Stimulated activated CD4-positive, alpha-beta T cell treated with anti-CD3 and anti-CD28 coated beads, Interleukin-2, amount 100 ng/mL, for 48 hours (primary cell): ENCODE data around the gene FBXL17.

ENCODE experiments used
- DNase-seq, 2 donors: peaks; one replicate each; pipeline ENCODE4 v3.0.0-alpha.2; 2020

FBXL17 gene

DNA sequence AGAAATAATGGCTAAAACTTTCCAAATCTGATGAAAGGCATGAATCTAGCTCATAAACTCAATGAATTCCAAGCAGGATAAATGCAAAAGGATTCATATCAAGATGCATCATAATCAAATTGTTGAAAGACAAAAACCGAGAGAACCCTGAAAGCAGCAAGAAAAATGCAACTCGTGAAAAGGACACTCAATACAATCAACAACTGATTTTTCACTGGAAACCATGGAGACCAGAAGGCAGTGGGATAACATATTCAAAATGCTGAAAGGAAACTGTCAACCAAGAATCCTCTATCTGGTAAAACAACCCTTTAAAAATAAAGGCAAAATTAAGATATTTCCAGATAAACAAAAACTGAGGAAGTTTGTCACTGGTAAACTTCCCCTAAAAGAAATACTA is 9.5 kb downstream of the FBXL17 start:
- no peak for DNase-seq

- no peak for DNase-seq
These were observed 10.6 kb downstream of the FBXL17 start for GRCh38 chr5:108371263-108371662.

DNA sequence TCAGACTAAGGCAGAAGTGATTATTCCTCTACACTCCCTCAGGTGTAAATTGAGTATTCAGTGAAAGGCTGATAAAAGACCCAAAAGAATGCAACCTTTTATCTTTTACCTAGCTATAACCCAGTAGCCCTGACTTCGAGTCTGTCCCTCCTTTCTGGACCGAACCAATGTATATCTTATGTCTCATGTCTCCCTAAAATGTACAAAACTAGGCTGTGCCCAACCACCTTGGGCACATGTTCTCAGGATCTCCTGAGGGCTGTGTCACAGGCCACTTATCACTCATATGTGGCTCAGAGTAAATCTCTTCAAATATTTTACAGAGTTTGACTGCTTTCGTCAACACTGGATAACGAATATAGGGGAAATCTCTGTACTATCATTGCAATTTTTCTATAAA is 12.7 kb downstream of the FBXL17 start:
- no peak for DNase-seq

DNA sequence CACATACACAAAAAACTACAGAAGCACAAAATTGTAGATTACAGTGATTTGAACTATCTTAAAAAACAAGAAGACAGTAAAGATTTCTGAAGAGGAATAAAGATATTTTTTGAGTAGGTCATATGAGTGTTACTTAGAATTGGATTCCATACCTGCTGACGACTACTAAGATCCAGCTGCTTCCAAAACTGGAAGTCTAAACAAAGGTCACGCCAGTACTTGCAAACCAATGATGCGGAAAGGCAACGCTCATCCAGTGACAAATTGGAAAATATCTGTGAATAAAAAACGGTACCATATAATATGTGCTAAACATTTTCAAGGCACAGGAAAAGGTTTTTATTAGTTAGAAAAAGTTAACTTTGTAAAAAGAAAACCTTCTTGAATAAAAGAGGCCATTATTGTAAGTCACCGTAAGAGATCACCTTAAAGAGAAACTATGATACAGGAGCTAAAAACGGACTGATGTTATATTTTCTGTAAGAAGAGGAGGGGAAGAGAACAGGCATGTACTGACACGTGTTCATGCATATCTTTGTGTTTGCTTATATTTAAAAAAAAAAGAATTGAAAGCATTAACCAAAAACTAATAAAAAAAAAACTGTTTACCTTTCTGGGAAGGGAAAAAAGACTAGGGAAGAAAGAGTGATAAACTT is 14.1 kb downstream of the FBXL17 start:
- DNase-seq = no peak

GRCh38 chr5:108366500-108366899 is 15.4 kb downstream of the FBXL17 start:
- no peak for DNase-seq

DNA sequence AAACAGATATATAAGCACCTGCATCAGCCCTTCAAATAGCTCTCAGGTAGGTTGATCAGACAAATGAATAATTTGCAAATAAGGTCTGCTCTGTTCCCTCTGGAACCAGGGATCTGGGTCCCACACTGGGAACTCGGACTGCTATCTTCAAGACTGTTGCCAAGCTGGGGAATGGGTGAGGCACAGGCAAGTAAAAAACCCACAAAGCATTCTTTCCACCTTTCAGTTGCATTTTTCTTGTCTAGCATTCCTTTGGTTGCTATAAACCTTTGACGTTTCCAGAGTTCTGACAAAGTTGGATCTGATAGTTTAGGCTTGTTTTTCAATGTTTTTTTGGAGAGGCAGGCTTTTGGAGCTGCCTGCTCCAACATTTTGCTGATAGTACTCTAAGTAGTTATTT is 20.1 kb downstream of the FBXL17 start:
- DNase-seq = no peak

GRCh38 chr5:108361239-108361638 is 20.7 kb downstream of the FBXL17 start:
- no peak for DNase-seq

- DNase-seq = no peak
These were observed 21.6 kb downstream of the FBXL17 start for GRCh38 chr5:108360280-108360679.

DNA sequence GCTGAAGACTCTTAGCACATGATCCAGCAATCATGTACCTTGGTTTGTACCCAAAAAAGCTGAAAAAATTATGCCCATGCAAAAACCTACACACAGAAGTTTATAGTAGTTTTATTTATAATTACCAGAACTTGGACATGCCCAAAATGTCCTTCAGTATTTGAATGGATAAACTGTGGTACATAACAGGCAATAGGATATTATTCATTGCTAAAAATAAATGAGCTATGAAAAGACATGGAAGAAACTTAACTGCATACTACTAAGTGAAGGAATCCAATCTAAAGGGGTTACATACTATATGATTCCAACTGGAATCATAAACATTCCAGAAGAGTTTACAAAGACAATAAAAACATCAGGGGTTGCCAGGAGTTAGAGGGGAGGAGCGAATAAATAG is 25.6 kb downstream of the FBXL17 start:
- DNase-seq = no peak

- no peak for DNase-seq
These were observed 28.8 kb downstream of the FBXL17 start for GRCh38 chr5:108353087-108353486.

GRCh38 chr5:108345541-108346171 is 36.2 kb downstream of the FBXL17 start:
- DNase-seq = no peak

DNA sequence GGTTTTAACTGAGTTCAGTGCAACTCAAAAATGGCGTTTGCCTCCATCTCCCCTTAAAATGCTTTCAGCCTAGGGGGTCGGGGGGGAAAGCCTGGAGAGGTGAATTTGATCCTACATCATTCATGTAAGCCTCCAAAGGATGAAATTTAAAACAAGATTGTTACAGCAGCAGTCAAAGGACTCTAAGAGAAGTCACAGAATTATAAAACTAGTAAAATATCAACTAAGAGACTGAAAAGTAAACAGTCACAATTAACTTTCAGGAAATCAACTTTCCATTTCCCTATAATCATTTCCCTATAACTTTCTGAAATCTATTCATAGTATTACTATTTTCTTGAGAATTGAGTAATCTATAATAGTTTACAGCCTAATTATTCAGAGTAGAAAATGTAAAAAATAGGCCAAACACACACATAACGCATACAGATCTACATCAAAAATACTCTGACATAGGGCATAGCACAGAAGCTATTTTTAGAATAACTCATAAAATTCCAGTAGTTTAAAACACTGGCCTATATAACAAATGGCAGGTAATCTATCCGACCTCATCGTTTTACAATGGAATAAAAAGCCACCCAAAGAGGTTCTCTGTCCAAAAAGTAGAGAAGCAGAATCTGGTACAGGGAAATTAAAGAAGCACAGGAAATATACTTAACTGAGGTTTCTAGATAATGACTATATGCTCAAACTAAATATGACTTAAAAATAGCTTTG is 37.6 kb downstream of the FBXL17 start:
- DNase-seq = no peak

DNA sequence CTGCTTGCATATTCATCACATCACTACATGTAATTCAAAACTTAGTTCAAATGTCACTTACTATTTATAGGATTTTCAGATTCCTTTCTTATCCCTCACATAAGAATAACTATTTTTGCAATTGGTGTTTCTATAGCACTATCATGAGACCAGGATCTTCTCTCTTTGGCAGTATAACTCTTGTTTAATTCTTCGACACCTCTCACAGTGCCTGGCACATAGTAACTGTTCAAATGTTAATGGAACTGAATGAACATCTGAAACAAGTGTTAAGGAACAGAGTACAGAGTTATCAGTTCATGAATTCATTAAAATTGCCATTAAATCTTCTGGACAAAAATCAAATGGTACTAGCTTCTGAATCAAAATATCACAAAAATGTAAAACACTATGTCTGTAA is 40.0 kb downstream of the FBXL17 start:
- DNase-seq = no peak

DNA sequence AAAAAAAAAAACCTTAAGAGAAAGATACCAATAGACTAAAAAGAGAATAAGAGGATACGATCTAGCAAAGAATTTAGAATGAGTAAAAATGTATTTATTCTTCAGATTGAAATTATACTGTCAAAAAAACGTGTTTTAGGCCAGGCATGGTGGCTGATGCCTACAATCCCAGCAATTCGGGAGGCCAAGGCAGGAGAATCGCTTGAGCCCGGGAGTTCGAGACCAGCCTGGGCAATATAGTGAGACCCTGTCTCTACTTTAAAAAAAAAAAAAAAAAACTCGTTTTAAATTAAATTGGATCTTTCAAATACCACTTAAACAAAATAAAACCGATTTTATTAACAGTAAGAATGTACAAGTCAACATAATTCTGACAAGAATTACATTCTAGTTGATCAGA is 41.8 kb downstream of the FBXL17 start:
- DNase-seq = no peak

DNA sequence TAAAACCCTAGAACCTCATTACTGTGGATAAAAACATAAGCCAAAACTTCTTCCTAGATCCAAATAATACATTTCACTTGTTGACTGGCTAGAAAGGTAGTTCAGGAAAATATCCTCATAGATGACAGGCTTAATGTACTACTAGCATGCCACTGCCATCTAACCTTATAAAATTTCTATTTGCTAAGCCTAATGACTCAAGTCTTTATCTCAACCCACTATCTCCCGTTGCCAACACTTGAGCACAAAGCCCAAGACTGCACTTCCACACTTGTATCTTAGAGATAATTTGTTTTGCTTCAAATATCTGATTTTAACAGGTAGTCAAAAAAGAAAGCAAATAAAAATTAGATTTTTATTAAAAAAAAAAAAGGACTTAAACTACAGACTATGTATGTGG is 42.7 kb downstream of the FBXL17 start:
- DNase-seq = no peak

DNA sequence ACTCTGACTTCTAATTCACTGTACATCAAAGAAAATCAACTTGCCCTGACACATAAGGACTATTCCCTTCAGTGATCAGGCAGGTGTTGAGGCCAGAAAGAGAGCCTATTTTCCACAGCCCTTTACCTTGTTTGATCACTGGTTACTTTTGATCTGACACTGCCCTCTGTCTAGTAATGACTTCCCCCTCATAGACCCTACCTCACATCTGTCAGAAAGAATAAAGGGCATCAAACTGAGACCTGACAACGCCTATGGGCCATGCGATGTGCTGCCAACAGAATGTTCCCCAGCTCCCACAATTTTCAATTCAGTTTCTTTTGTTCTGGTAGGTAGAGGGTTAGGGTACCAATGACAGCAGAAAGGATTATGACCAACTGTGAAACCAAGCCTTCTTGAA is 47.7 kb downstream of the FBXL17 start:
- no peak for DNase-seq

DNA sequence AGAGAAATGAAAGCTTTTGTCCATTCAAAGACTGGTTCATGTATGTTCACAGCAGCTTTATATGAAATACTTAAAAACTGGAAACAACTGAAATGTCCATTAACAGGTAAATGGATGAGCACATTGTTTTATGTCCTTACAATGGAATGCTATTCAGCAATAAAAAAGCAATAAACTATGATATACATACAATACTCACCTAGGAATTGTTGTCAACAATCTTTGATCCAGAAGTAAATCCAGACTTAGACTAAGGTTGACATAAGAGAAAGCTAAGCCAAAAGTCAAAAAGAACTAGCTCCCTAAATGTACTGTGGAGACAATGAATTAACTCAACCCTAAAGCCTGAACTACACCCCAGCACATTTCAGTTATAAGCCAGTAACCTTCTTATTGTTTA is 54.9 kb downstream of the FBXL17 start:
- no peak for DNase-seq

GRCh38 chr5:108324886-108325285 is 57.0 kb downstream of the FBXL17 start:
- no peak for DNase-seq

DNA sequence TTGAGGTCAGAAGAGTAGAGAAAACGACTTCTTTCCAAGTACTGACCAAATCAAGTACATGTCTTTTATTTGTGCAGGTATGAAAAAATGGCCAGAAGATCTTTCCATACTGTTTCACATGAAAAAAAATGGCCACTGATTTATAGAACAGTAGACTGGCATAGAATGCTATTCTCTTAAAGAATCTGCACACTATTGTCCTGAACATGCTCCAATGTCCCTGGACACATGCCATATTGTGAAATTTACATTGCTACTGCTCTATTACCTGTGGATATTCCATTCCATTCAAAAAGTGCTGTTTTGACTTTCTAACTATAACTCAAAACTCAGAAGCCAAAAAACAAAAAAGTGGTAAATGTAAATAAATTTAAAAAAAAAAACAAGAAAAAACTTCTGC is 60.6 kb downstream of the FBXL17 start:
- DNase-seq = no peak

- DNase-seq = no peak
These were observed 61.7 kb downstream of the FBXL17 start for GRCh38 chr5:108320231-108320630.

GRCh38 chr5:108315829-108316228 is 66.1 kb downstream of the FBXL17 start:
- no peak for DNase-seq

GRCh38 chr5:108312258-108312657 is 69.6 kb downstream of the FBXL17 start:
- no peak for DNase-seq

- DNase-seq = no peak
These were observed 70.2 kb downstream of the FBXL17 start for GRCh38 chr5:108311682-108312081.

DNA sequence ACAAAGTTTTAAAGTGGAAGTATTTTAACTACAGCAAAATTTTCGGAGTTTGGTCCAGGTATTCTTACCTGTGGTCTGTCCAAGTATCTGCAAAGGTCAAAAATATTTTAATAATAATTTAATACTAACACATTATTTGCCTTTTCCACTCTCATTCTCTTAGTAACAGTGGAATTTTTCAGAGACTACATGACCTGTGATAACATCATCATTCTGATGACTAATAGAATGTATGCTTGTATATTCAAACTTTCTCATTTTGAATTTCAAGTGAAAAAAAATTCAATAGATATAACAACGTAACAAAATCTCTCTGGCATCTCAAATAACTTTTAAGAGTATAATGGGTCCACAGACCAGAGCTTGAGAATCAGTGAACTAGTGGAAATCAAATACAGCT is 78.3 kb downstream of the FBXL17 start:
- DNase-seq = no peak

DNA sequence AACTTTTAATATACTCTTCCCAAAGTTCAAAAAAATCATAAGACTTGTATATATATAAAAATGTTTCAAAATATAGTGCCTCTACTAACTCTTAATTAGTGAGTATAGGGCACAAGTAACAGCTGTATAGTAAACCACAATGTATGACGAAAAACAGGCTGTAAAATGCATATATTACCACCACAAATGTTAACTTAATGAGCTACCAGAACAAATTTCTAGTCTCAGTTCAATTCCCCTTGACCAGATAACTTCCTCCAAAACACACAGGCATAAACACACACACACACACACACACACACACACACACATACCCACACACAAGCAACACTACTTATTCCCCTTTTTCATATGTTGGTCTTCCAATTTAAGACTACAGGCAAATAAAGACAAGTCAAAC is 78.8 kb downstream of the FBXL17 start:
- no peak for DNase-seq
